T-helper 17 cell (primary cell): Measurements from ENCODE around the gene TOR1B. TPM values are rescaled to one million over a fixed set of nuclear protein-coding genes. Genes with fewer than 3 reads are reported as not detected.
A peak's percentile ranks its signal among the peaks of the same experiment; 100 is the strongest.

Experiments
- ATAC-seq: fragments of 150-1000 bp; cut with Tn5 transposase; 2 replicates; pipeline ENCODE4 v1.10.0; 2021; ENCODE audit warnings: mild to moderate bottlenecking, moderate library complexity
- DNase-seq, 3 donors: peaks; one replicate each; pipeline versions ENCODE4 v3.0.0 to v3.0.0-alpha.2; 2020 to 2021
- H3K9me3 ChIP-seq: one replicate; pipeline ENCODE4 v1.7.0; 2013; ENCODE audit warnings: low read length, mild to moderate bottlenecking; ENCODE audit not compliant: control insufficient read depth, poor library complexity, severe bottlenecking
- H3K27ac Mint-ChIP-seq: one replicate; pipeline ENCODE4 v1.8.0; 2022; ENCODE audit warnings: mild to moderate bottlenecking, moderate library complexity, mixed read lengths
- H3K27me3 Mint-ChIP-seq: one replicate; pipeline ENCODE4 v1.8.0; 2022; ENCODE audit warnings: mixed read lengths
- H3K36me3 Mint-ChIP-seq: one replicate; pipeline ENCODE4 v1.8.0; 2022; ENCODE audit warnings: low read depth, mixed read lengths
- H3K4me1 Mint-ChIP-seq: one replicate; pipeline ENCODE4 v1.8.0; 2022; ENCODE audit warnings: mild to moderate bottlenecking, mixed read lengths
- H3K4me3 Mint-ChIP-seq: one replicate; pipeline ENCODE4 v1.8.0; 2022; ENCODE audit warnings: mild to moderate bottlenecking, moderate library complexity, mixed read lengths
- total RNA-seq, 4 donors: library from RNA in 2 of 4; stranded (reverse) in 2 of 4; gene quantifications; one replicate each; pipeline ENCODE4 v1.2.3 and lab custom pipeline; 2022 to 2026

The TOR1B gene
- total RNA-seq, 2 donors from 2014 or later = 13.2 to 18.7 TPM

DNA sequence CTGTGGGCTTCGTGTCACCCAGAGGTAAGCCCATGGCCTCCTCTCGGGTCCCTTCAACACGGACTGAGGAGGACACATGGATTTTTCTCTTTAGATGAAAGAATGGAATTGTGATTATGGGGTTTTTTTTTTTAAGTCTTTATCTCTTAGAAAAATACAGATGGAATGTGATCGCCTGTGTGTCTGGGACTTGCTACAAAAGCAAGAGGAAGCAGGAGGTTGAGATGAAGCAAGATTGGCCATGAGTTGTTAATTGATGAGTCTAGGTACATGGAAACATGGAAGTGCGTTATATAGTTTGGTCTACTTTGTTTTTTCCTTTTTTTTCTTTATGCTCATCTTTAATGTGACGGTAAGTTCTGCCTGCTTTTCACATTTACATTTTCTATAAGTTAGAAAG is 46.9 kb downstream of the TOR1B start:
- H3K27ac Mint-ChIP-seq = no peak overlapping the region
- H3K4me1 Mint-ChIP-seq = peaks cover 32% of the 10 kb centered on the region
- no peak for DNase-seq
- H3K36me3 Mint-ChIP-seq = peaks cover 5% of the 10 kb centered on the region
- no peak overlapping the region for H3K4me3 Mint-ChIP-seq
- ATAC-seq = no peak
- no peaks in the 10 kb centered on the region for H3K27me3 Mint-ChIP-seq
- no peaks in the 10 kb centered on the region for H3K9me3 ChIP-seq

DNA sequence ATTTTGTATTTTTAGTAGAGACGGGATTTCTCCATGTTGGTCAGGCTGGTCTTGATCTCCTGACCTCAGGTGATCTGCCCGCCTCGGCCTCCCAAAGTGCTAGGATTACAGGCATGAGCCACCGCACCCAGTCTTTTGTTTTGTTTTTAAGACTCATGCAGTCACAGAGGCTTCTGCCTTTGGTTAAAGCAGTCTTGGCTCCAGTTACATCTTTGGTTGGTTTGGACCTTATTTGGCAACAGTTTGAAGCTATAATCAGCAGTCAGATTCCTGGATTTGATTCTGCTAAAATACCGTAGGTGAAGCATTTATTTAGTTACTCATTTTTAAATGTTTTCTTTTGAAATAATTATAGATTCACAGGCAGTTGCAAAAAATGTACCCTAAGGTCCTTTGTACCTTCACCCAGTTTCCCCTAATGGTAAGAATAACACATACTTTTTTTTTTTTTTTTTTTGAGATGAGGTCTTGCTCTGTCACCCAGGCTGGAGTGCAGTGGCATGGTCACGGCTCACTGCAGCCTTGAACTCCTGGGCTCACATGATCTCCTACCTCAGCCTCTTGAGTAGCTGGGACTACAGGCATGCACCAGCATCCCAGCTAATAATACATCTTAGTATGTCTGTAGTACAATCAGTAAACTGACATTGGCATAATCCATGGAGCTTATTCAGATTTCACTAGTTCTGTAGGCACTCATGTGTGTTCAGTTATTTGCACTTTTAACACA is 48.0 kb downstream of the TOR1B start:
- ATAC-seq = no peak
- H3K27ac Mint-ChIP-seq = peak overlapping the region; percentile 37
- no peaks in the 10 kb centered on the region for H3K9me3 ChIP-seq
- peaks cover 5% of the 10 kb centered on the region for H3K36me3 Mint-ChIP-seq
- H3K4me1 Mint-ChIP-seq = peaks cover 30% of the 10 kb centered on the region
- H3K27me3 Mint-ChIP-seq = no peaks in the 10 kb centered on the region
- no peak for DNase-seq
- no peak overlapping the region for H3K4me3 Mint-ChIP-seq

DNA sequence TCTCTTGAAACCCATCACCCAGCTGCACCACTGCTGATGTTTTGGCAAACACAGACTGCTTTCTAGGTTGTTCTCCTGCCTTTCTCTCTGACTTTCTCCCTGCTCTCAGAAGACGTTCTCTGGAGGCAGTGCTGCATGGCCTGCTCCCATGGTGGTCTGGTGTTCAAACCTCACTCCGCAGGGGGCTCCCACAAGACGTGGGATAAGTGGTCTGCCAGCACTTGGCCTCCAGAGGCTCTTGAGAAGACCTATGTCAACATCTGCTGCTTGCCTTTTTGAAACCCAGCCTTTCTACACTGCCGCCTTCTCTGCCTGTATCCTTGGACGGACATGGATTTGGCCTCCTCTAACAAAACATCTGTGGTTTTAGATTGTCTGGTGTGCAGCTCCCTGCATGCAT is 48.8 kb downstream of the TOR1B start:
- Mint-ChIP-seq H3K4me1 (peaks cover 27% of the 10 kb centered on the region), H3K4me3 (no peak overlapping the region), H3K27ac (peak overlapping the region; percentile 62), H3K36me3 (peaks cover 5% of the 10 kb centered on the region), H3K27me3 (no peaks in the 10 kb centered on the region)
- ATAC-seq = no peak
- DNase-seq = no peak
- H3K9me3 ChIP-seq = no peaks in the 10 kb centered on the region

DNA sequence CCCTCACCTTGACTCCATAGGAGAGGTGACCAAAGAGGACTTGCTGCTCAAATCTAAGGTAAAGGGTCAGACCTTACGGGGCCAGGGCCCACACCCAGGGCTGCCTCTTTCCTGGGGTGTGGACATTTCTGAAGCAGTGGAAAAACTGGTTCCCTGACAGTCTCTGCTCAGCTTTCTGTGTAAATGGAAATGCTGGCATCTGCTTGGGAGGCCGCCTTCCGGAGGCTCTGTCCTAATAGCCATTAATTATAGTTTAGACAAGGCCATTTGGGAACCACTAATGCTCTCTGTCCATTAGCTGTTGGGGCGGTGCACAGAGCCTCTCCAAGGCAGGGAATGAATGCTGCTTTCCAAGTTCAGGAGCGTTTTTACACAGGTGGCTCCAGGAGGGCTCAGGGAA is 49.6 kb downstream of the TOR1B start:
- Mint-ChIP-seq H3K4me3 (no peak overlapping the region), H3K27ac (no peak overlapping the region), H3K36me3 (peaks cover 5% of the 10 kb centered on the region), H3K27me3 (no peaks in the 10 kb centered on the region), H3K4me1 (peaks cover 25% of the 10 kb centered on the region)
- no peak for DNase-seq
- no peak for ATAC-seq
- no peaks in the 10 kb centered on the region for H3K9me3 ChIP-seq

DNA sequence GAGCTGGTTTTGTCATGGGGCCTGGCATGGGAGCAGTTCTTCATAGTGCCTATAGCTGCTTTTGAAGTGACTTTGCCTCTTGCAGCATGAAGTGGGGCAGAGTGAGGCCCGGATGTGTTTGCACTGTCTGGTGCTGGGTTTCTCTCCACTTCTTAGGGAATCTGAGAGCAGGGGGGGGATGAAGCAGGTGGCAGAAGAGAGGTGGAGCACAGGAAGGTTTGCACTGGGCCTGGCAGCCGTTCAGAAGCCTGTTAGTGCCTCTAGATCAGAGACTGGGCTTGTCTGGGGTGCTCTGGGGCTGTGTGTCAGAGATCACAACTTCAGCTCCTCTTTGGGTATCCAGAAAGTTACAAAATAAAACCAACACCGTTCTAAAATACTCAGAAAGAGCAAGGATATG is 50.6 kb downstream of the TOR1B start:
- Mint-ChIP-seq H3K4me1 (peaks cover 22% of the 10 kb centered on the region), H3K27me3 (no peaks in the 10 kb centered on the region), H3K27ac (peak overlapping the region; percentile 21), H3K4me3 (peak overlapping the region; percentile 60), H3K36me3 (peaks cover 5% of the 10 kb centered on the region)
- no peak for DNase-seq
- H3K9me3 ChIP-seq = no peaks in the 10 kb centered on the region
- ATAC-seq = no peak

DNA sequence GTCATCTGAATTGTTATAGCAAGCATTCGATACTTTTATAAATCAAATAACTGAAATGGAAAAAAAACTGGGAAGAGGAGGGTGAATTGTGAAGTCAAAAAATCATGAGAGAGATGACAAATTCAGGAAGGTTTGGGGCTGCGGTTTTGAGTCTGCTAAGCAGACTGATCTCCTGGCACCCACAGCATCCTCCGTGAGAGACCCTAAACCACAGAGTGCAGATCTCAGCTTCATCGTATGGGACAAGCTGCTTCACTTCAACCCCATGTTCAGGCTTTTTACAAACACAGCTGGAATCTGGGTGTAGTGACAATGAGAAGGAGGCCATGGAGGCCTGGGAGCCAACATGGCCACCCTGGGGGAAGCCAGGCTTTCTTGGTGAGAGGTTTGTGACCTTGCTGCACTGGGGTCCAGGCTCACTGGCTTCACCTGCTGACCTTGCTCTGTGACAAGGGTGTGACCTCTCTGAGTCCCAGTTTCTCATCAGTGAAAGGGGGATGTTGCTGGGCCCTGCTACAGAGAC is 51.7 kb downstream of the TOR1B start:
- Mint-ChIP-seq H3K27ac (peak overlapping the region; percentile 83), H3K4me1 (peaks cover 23% of the 10 kb centered on the region), H3K4me3 (peak overlapping the region; percentile 19), H3K27me3 (no peaks in the 10 kb centered on the region), H3K36me3 (peaks cover 5% of the 10 kb centered on the region)
- H3K9me3 ChIP-seq = no peaks in the 10 kb centered on the region
- DNase-seq (no peak), ATAC-seq (peak; percentile 46)

DNA sequence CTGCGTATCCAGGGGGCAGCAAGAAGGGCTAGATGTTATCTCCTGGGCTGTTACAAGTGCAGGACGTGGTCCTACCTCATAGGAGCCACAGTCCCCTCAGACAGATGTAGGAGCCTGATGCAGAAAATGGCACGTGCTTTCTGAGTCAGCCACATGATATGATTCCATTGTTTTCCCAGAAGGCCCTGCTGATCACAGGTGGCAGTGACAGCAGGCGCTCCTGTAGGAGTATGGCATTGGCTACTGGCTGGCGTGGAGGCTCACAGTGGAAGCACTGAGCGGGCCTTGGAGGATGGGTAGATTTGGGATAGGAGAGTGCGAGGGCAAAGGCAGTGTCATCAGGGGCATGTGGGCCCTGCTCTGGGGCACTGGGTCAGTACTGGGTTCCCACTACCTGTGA is 54.2 kb downstream of the TOR1B start:
- Mint-ChIP-seq H3K27ac (peak overlapping the region; percentile 77), H3K27me3 (no peaks in the 10 kb centered on the region), H3K4me3 (no peak overlapping the region), H3K36me3 (peaks cover 6% of the 10 kb centered on the region), H3K4me1 (peaks cover 26% of the 10 kb centered on the region)
- DNase-seq = no peak
- no peaks in the 10 kb centered on the region for H3K9me3 ChIP-seq
- no peak for ATAC-seq

DNA sequence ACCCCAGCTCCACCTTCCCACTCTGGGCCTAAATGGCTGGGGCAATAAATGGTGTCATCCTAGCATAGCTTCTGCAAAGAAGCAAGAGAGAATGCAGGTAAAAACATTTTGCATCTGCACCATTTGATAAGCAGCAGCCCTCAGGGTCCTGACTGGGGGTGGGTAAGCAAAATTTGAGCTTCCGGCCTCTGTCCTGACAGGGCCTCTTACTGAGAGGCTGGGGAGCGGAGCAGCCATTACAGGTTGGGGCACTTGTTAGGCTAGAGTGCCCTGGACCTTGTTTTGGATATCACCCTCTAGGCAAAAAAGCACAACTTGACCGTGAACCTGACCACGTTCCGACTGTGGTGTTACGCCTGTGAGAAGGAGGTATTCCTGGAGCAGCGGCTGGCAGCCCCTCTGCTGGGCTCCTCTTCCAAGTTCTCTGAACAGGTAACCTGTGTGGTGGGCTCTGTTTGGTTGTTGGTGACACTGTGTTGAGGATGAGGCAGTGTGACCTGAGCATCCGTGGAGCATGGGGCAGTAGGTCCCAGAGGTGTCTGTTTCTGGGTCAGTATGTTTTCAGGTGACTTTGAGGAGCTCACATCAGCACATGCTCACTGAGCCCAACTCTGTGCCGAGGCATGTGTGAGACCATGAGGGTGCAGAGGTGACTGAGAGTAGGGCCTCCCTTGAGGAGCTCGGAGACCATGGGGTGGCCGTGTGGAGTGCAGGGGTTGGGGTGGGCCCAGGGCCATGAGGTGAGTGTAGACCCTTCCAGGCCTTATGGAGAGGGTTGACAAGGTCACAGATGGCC is 55.4 kb downstream of the TOR1B start:
- ATAC-seq = no peak
- peak overlapping the region; percentile 29 for H3K27ac Mint-ChIP-seq
- H3K36me3 Mint-ChIP-seq = peaks cover 6% of the 10 kb centered on the region

More for the DNA sequence above, 55.4 kb downstream of the TOR1B start:
- DNase-seq = no peak
- no peaks in the 10 kb centered on the region for H3K27me3 Mint-ChIP-seq
- H3K4me1 Mint-ChIP-seq = peaks cover 29% of the 10 kb centered on the region
- peak overlapping the region; percentile 12 for H3K4me3 Mint-ChIP-seq
- H3K9me3 ChIP-seq = no peaks in the 10 kb centered on the region

Other genes with a start within 250 kb of the TOR1B start
- gene C9orf50, start 182.1 kb upstream of the TOR1B start, total RNA-seq = not detected
- gene NTMT1, start 177.0 kb upstream of the TOR1B start, total RNA-seq = 10 to 100 TPM; 27.0 to 27.8 TPM
- gene ASB6, start 161.0 kb upstream of the TOR1B start, total RNA-seq = 10 to 100 TPM; 21.9 to 28.7 TPM
- not detected for gene PRRX2, start 137.5 kb upstream of the TOR1B start, total RNA-seq
- under 1 TPM in 1 of 2 donors, not detected in 1; 0.15 TPM for gene PTGES, start 50.1 kb upstream of the TOR1B start, total RNA-seq
- 10 to 100 TPM; 16.7 to 17.2 TPM for gene TOR1A, start 21.0 kb downstream of the TOR1B start, total RNA-seq
- 100 to 1,000 TPM in 1 of 2 donors, 10 to 100 TPM in 1; 96.2 to 111 TPM for gene C9orf78, start 32.1 kb downstream of the TOR1B start, total RNA-seq
- gene USP20, start 32.3 kb downstream of the TOR1B start, total RNA-seq = 10 to 100 TPM; 80.7 to 90.0 TPM
- 100 to 1,000 TPM; 219 to 221 TPM for gene FNBP1, start 240.0 kb downstream of the TOR1B start, total RNA-seq